ENCODE data around the gene NPAS3.

GRCh38 chr14:33309106-33309505 lies 370.4 kb downstream of the NPAS3 start:
- no peak for TF ChIP-seq EZH2 (IDR thresholded peaks at IDR 0.05)
- no peak for TF ChIP-seq CTCF (IDR thresholded peaks at IDR 0.05)
